ENCODE results near the gene OGDHL.

Gene OGDHL

DNA sequence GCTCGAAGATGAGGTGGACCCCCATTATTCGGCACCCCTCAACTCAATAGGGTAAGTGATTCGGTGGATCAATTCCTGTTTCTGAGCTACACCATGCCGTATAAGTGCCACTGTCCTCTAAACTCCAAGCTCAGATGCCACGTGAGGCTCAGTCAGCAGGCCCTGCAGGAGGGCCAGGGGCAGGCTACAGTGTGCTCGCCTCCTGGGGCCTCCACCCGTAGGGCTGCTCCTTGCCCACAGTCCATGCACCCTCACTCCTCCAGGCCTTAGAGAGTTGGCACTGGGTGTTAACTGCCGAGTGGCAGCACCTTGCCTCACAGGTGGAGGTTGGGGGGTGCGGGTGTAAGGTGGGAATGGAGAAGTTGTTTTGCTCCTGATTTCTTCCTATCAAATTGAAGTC is 70.5 kb downstream of the OGDHL start:
- in situ Hi-C loops (cut with MboI; ENCODE audit: low sequenced_read_pairs), result no loop called here

DNA sequence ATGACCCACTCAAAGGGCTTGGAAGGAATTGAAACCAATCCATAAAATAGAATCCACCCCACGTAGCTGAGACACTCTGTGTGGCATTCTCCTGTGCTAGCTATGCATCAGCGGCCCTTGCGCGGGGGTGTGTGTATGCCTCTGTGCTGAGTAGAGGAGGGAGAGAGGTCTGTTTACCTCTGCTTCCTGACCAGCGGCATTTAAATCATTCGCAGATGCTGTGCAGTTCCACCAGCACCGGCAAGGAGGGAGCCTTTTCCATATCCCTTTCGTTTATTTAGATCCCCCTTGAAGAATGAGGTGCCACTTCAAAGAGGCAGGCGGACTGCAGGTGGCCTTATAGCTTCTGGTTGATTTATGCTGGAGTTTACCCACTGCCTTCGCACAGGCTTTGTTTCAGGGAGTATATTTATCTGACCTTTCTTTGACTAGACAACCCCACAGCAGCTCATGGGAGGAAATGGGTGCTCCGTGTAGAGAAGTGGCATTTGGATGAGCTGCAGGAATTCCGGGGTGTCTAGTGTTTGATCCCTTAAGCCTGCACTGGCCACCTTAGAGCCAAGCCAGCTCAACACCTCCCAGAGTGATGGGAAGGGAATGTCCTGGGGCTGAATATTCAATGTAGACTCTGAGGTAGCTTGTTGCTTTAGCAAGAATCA is 71.3 kb downstream of the OGDHL start:
- in situ Hi-C loops (cut with MboI; ENCODE audit: low sequenced_read_pairs), result no loop called here

DNA sequence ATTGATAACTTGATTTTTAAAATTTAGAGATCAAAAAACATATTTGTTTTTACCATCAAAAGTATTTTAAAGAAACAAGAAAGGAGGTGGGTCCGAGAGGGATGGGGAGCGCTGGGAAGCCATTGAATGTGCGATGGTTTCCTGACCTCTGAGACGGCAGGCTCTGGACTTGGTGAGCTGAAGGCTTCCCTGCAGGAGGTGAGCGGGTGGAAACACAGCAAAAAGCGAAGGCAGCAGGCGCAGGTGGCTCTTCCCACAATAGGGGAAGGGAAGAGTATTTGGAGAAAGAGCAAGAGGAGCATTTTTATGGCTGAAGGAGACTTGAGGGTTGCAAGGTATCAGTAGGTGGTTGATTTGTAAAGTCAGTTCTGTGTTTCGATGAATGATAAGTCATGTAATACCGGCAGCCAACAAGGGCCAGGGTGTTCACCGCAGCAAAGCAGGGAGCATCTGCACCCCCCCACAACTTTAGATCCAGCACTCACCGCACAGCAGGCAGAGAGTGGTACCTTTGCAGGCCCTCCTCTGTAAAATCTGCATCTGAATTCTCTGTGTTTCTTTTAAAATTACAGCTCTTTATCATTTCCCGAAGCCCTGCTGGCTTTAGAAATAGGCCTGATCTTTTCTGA is 72.1 kb downstream of the OGDHL start:
- in situ Hi-C loops (cut with MboI; ENCODE audit: low sequenced_read_pairs), result no loop called here

DNA sequence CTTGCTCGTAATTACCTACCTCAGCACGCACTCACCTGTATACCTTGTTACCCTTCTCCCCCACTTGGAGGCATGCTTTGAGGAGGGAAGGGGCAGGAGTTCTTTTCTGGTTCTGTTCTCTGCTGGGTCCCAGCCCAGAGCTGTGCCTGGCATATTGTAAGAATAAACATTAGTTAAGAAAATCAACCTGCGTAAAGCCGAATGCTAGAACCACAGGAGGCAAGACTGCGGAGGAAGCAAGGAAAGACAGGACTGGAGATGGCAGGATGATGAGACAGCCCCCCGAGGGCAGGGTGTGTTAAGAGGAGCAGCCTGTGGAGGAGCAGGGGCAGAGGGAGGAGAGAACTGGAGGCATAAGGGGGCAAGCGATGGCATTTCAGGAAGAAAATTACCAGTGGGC is 73.2 kb downstream of the OGDHL start:
- in situ Hi-C loops (cut with MboI; ENCODE audit: low sequenced_read_pairs), result no loop called here

DNA sequence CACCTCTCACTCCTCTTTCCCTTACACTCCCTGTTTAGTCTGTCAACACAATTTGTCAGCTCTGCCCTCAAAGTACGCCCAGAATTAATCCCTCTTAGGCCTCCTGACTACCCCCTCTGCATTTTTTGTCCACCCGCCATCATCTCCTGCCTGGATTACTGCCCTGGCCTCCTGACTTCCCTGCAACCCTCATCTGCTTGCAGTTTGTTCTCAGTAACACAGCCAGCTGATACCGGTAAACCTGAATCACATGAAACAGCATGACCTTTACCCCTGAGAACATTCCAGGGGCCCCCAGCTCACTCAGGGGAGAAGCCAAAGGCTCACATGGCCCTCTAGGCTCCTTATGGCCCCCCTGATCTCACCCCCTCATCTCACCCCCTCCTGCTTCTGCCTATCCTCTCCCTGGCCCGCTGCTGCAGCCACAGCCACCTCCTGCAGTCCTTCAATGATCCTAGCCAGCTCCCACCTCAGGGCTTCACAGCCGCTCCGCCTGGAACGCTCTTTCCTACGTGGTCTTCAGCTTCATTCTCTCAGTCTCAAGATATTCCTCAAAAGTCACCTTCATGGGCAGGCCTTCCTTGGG is 73.8 kb downstream of the OGDHL start:
- in situ Hi-C loops (cut with MboI; ENCODE audit: low sequenced_read_pairs), result no loop called here

DNA sequence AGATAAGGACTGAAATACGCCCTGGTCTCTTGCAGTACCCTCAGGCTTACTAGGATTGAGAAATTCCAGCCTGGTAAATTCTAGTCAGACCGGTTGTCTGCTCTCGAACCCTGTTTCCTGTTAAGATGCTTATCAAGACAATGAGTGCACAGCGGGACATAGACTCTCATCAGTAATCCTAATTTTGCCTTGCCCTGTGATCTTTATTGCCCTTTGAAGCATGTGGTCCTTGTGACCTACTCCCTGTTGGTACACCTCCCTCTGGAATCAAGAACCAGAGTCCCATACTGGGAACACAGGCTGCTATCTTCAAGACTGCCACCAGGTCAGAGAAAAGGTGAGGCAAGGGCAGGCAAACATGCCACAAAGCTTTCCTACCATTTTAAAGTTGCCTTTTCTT is 75.5 kb downstream of the OGDHL start:
- in situ Hi-C loops (cut with MboI; ENCODE audit: low sequenced_read_pairs), result no loop called here

Measured in hTERT RPE-1 (cell line).